Hepatocyte (in vitro differentiated cells): ENCODE results near the gene RTBDN.

Experiments used
- CTCF ChIP-seq: fragments of 200-600 bp; sonication (generic); IDR thresholded peaks from 2 replicates; pipeline ENCODE4 v1.5.1; 2016; ENCODE audit warnings: antibody characterized with exemption, mild to moderate bottlenecking; ENCODE audit not compliant: poor library complexity
- EZH2 ChIP-seq: fragments of 200-600 bp; sonication (generic); IDR thresholded peaks from 2 replicates; pipeline ENCODE4 v1.6.1; 2016; ENCODE audit warnings: antibody characterized with exemption, mild to moderate bottlenecking, borderline replicate concordance
- EZH2phosphoT487 ChIP-seq: fragments of 200-600 bp; sonication (generic); IDR thresholded peaks from one replicate; pipeline ENCODE4 v1.6.1; 2018; ENCODE audit warnings: antibody characterized with exemption, mild to moderate bottlenecking, low read depth, moderate library complexity; ENCODE audit not compliant: unreplicated experiment, severe bottlenecking

- TF ChIP-seq CTCF (no peak), EZH2 (no peak), EZH2phosphoT487 (no peak)
Measured at GRCh38 chr19:12784871-12785430, 49.4 kb downstream of the RTBDN start.
